HEK293 (cell line): ENCODE measurements around the gene TTC39A.

ENCODE experiments used
- ATF2 ChIP-seq: fragments of 450-650 bp; formaldehyde crosslinking; IDR thresholded peaks from 2 replicates; pipeline ENCODE4 v1.5.1; 2016; ENCODE audit warnings: missing biosample characterization, missing genetic modification characterization, low read depth
- CTCF ChIP-seq: fragments of 450-650 bp; formaldehyde crosslinking; IDR thresholded peaks from 2 replicates; pipeline ENCODE4 v1.5.1; 2016; ENCODE audit warnings: missing biosample characterization, missing genetic modification characterization
- OSR2 ChIP-seq: fragments of 450-650 bp; formaldehyde crosslinking; IDR thresholded peaks from 2 replicates; pipeline ENCODE4 v1.5.1; 2016; ENCODE audit warnings: missing biosample characterization, missing genetic modification characterization
- ZBTB48 ChIP-seq: fragments of 450-650 bp; formaldehyde crosslinking; IDR thresholded peaks from 2 replicates; pipeline ENCODE4 v1.5.1; 2016; ENCODE audit warnings: missing biosample characterization, missing genetic modification characterization
- ZNF140 ChIP-seq: fragments of 450-650 bp; formaldehyde crosslinking; IDR thresholded peaks from 2 replicates; pipeline ENCODE4 v1.5.1; 2016; ENCODE audit warnings: missing biosample characterization, missing genetic modification characterization
- ZNF157 ChIP-seq: fragments of 450-650 bp; formaldehyde crosslinking; IDR thresholded peaks from 2 replicates; pipeline ENCODE4 v1.5.1; 2016; ENCODE audit warnings: missing biosample characterization, missing genetic modification characterization
- ZNF184 ChIP-seq: fragments of 450-650 bp; IDR thresholded peaks from 2 replicates; pipeline ENCODE4 v1.5.1; 2018; ENCODE audit warnings: missing biosample characterization, mild to moderate bottlenecking, missing genetic modification characterization
- ZNF391 ChIP-seq: fragments of 450-650 bp; formaldehyde crosslinking; IDR thresholded peaks from 2 replicates; pipeline ENCODE4 v1.5.1; 2016; ENCODE audit warnings: low read depth, missing biosample characterization, missing genetic modification characterization, borderline replicate concordance
- ZNF610 ChIP-seq: fragments of 450-650 bp; formaldehyde crosslinking; IDR thresholded peaks from 2 replicates; pipeline ENCODE4 v1.5.1; 2016; ENCODE audit warnings: missing biosample characterization, missing genetic modification characterization, borderline replicate concordance
- ZSCAN30 ChIP-seq: fragments of 450-650 bp; IDR thresholded peaks from 2 replicates; pipeline ENCODE4 v1.5.1; 2018; ENCODE audit warnings: missing biosample characterization, mild to moderate bottlenecking, missing genetic modification characterization, moderate library complexity
- ZXDB ChIP-seq: fragments of 450-650 bp; formaldehyde crosslinking; IDR thresholded peaks from 2 replicates; pipeline ENCODE4 v1.5.1; 2016; ENCODE audit warnings: missing biosample characterization, missing genetic modification characterization
- TF ChIP-seq, protein P1 (sequence below): fragments of 450-650 bp; formaldehyde crosslinking; IDR thresholded peaks from 2 replicates; pipeline ENCODE4 v1.5.1; 2016; ENCODE audit warnings: missing biosample characterization, missing genetic modification characterization

- TF ChIP-seq ZSCAN30 (tag by site-specific recombination) (no peak), ZNF610 (tag by site-specific recombination) (no peak), ZNF140 (no peak), ZNF391 (tag by site-specific recombination) (no peak), CTCF (tag by site-specific recombination) (no peak), ZNF184 (no peak), ZNF157 (tag by site-specific recombination) (no peak), ZBTB48 (tag by site-specific recombination) (no peak), ATF2 (tag by site-specific recombination) (no peak), ZXDB (tag by site-specific recombination) (no peak), OSR2 (no peak)
- TF ChIP-seq, protein P1, sequence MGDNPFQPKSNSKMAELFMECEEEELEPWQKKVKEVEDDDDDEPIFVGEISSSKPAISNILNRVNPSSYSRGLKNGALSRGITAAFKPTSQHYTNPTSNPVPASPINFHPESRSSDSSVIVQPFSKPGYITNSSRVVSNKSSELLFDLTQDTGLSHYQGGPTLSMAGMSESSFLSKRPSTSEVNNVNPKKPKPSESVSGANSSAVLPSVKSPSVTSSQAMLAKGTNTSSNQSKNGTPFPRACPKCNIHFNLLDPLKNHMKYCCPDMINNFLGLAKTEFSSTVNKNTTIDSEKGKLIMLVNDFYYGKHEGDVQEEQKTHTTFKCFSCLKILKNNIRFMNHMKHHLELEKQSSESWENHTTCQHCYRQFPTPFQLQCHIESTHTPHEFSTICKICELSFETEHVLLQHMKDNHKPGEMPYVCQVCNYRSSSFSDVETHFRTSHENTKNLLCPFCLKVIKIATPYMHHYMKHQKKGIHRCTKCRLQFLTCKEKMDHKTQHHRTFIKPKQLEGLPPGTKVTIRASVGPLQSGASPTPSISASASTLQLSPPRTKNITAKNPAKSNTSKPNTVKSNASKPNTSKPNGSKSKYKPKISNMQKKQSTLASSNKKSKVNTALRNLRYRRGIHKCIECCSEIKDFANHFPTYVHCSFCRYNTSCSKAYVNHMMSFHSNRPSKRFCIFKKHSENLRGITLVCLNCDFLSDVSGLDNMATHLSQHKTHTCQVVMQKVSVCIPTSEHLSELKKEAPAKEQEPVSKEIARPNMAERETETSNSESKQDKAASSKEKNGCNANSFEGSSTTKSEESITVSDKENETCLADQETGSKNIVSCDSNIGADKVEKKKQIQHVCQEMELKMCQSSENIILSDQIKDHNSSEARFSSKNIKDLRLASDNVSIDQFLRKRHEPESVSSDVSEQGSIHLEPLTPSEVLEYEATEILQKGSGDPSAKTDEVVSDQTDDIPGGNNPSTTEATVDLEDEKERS (tag by site-specific recombination), result no peak
Measured at GRCh38 chr1:51308636-51309035, 21.7 kb downstream of the TTC39A start.
